Activated CD8-positive, alpha-beta T cell treated with anti-CD3 and anti-CD28 coated beads for 36 hours (primary cell): ENCODE measurements around the gene PPCDC. TPM values are rescaled to one million over a fixed set of nuclear protein-coding genes. Genes with fewer than 3 reads are reported as not detected.

Source experiments
- ATAC-seq: fragments of 200-7000 bp; cut with Tn5 transposase; one replicate; pipeline ENCODE4 v1.10.0; 2021; ENCODE audit warnings: mild to moderate bottlenecking, moderate library complexity
- CTCF ChIA-PET: fragments of 350-600 bp; sonication (Branson Sonifier 250); formaldehyde crosslinking; loops from one replicate; lab custom pipeline; 2021; ENCODE audit warnings: antibody characterized with exemption; lab: Charles Lee
- POLR2A ChIA-PET: fragments of 350-600 bp; sonication (Branson Sonifier 250); formaldehyde crosslinking; loops from one replicate; lab custom pipeline; 2021; ENCODE audit warnings: antibody characterized with exemption; lab: Charles Lee
- DNase-seq: peaks from one replicate; pipeline ENCODE4 v3.0.0-alpha.2; 2020
- H3K27ac Mint-ChIP-seq: one replicate; pipeline ENCODE4 v1.8.0; 2021; ENCODE audit warnings: mild to moderate bottlenecking, mixed read lengths
- H3K27me3 Mint-ChIP-seq: one replicate; pipeline ENCODE4 v1.8.0; 2021; ENCODE audit warnings: mixed read lengths
- H3K36me3 Mint-ChIP-seq: one replicate; pipeline ENCODE4 v1.8.0; 2021; ENCODE audit warnings: low read depth, mixed read lengths
- H3K4me1 Mint-ChIP-seq: one replicate; pipeline ENCODE4 v1.8.0; 2021; ENCODE audit warnings: low read depth, mixed read lengths
- H3K4me3 Mint-ChIP-seq: one replicate; pipeline ENCODE4 v1.8.0; 2021; ENCODE audit warnings: mild to moderate bottlenecking, moderate library complexity, mixed read lengths
- H3K9me3 Mint-ChIP-seq: one replicate; pipeline ENCODE4 v1.8.0; 2021; ENCODE audit warnings: mixed read lengths
- CTCF ChIP-seq: fragments of 200-600 bp; IDR thresholded peaks from one replicate; pipeline ENCODE4 v1.8.0; 2022; ENCODE audit warnings: antibody characterized with exemption, mild to moderate bottlenecking
- intact Hi-C: fragments of 100-400 bp; cut with micrococcal nuclease; formaldehyde crosslinking; loops from one replicate; pipeline ENCODE4 v1.10.0; 2022
- total RNA-seq, 2 experiments: library from RNA; stranded (reverse); gene quantifications; one replicate each; pipeline ENCODE4 v1.2.3, GENCODE V29; 2021

PPCDC gene
- total RNA-seq, 2 experiments from 2014 or later, result 25.7 to 26.6 TPM

- no peaks in the 10 kb centered on the region for H3K36me3 Mint-ChIP-seq
- H3K9me3 Mint-ChIP-seq, result no peaks in the 10 kb centered on the region
- ChIA-PET POLR2A (no interaction called here), CTCF (interaction anchor here (0.7 kb wide), 1 partner anchor 26 kb away, joined by 3 read pairs; no protein-coding TSS in a partner anchor)
- H3K27ac Mint-ChIP-seq, result no peak overlapping the region
- H3K27me3 Mint-ChIP-seq, result peaks cover 25% of the 10 kb centered on the region
- H3K4me3 Mint-ChIP-seq, result no peak overlapping the region
- ATAC-seq (no peak), DNase-seq (no peak)
- no peak for TF ChIP-seq CTCF
- H3K4me1 Mint-ChIP-seq, result peaks cover 2% of the 10 kb centered on the region
- intact Hi-C loops, result no loop called here
Measured at GRCh38 chr15:75001310-75001709, 22.1 kb upstream of the PPCDC start.

DNA sequence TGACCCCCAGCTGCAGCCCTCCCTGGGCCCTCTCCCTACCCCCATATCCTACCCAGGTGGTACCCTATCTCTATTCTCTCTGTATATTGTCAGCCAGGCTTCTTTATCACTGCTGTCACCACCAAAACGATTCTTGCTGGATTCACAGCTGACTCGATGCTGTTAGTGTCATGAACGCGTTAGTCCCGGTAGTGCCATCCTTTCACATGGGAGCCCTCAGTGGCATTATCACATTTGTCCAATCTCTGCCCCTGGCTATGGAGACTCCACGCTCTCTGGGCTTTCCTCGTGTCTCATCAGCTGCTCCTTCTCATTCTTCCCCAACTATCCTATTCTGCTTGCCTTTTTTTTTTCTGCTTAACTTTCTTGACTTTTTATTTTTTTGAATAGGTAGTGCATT lies 21.0 kb upstream of the PPCDC start:
- Mint-ChIP-seq H3K9me3 (no peaks in the 10 kb centered on the region), H3K36me3 (no peaks in the 10 kb centered on the region), H3K27ac (no peak overlapping the region), H3K4me3 (no peak overlapping the region), H3K27me3 (peaks cover 15% of the 10 kb centered on the region), H3K4me1 (no peaks in the 10 kb centered on the region)
- DNase-seq (no peak), ATAC-seq (no peak)
- intact Hi-C loops, result no loop called here
- POLR2A ChIA-PET, result no interaction called here
- no peak for TF ChIP-seq CTCF
- CTCF ChIA-PET, result no interaction called here

DNA sequence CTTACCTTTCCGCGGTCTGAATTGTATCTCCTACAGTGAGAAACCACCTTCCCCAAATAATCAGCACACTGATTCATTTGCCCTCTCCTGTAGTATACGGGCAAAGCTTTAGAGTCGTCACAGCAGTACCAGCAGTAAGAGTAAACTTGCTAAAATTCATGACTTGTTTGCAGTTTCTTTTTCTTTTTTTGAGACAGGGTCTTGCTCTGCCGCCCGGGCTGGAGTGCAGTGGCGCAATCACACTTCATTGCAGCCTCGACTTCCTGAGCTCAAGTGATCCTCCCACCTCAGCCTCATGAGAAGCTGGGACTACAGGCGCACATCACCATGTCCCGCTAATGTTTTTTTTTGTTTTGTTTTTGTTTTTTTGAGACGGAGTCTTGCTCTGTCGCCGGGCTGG lies 16.2 kb upstream of the PPCDC start:
- no peaks in the 10 kb centered on the region for H3K9me3 Mint-ChIP-seq
- no peaks in the 10 kb centered on the region for H3K4me1 Mint-ChIP-seq
- no peak for DNase-seq
- ChIA-PET POLR2A (interaction anchor here (0.6 kb wide), 3 partner anchors 15 to 141 kb away, joined by 3 read pairs; no protein-coding TSS in a partner anchor), CTCF (no interaction called here)
- TF ChIP-seq CTCF, result no peak
- no peak for ATAC-seq
- H3K27ac Mint-ChIP-seq, result no peak overlapping the region
- H3K27me3 Mint-ChIP-seq, result peaks cover 2% of the 10 kb centered on the region
- intact Hi-C loops, result no loop called here
- H3K4me3 Mint-ChIP-seq, result no peak overlapping the region
- H3K36me3 Mint-ChIP-seq, result no peaks in the 10 kb centered on the region

GRCh38 chr15:75008221-75008625 lies 15.2 kb upstream of the PPCDC start:
- no peak overlapping the region for H3K4me3 Mint-ChIP-seq

More at GRCh38 chr15:75008221-75008625, 15.2 kb upstream of the PPCDC start:
- ChIA-PET POLR2A (no interaction called here), CTCF (interaction anchor here (0.6 kb wide), 1 partner anchor 13 kb away, joined by 3 read pairs; no protein-coding TSS in a partner anchor)
- intact Hi-C loops, result no loop called here
- Mint-ChIP-seq H3K9me3 (no peaks in the 10 kb centered on the region), H3K27ac (no peak overlapping the region), H3K27me3 (peaks cover 2% of the 10 kb centered on the region), H3K4me1 (no peaks in the 10 kb centered on the region), H3K36me3 (no peaks in the 10 kb centered on the region)
- TF ChIP-seq CTCF, result no peak
- no peak for ATAC-seq
- no peak for DNase-seq
